Left cardiac atrium (tissue), 4 donors: ENCODE results near the gene ARHGAP21. TPM values are rescaled to one million over a fixed set of nuclear protein-coding genes. Genes with fewer than 3 reads are reported as not detected.

Experiments
- ATAC-seq, 2 donors: fragments of 200-7000 bp; cut with Tn5 transposase; one replicate each; pipeline ENCODE4 v1.9.1; 2020; ENCODE audit warnings: mild to moderate bottlenecking in 2 of 2, moderate library complexity in 2 of 2
- DNase-seq: peaks from one replicate; pipeline ENCODE4 v3.0.0-alpha.2; 2020
- intact Hi-C, 2 donors: fragments of 100-400 bp; cut with DNase I; formaldehyde crosslinking; loops; one replicate each; pipeline versions ENCODE4 v1.14.1 to v1.15.1; 2022 to 2023
- total RNA-seq, 2 donors: library from RNA; stranded (reverse); fragmentation: NEBNext Ultra II Directional; extraction: Animal tissue kit (Norgen Biotek cat#: 25700); gene quantifications; one replicate each; pipeline ENCODE4 v1.2.1, GENCODE V29; 2021
- donor health status: DM: no; HTN: yes; CAD: no.
- donor health status: DM: no; HTN: yes; CAD: no; lungs with severe emphysema.
- donor health status: DM: yes; HTN: yes; CAD: no.
- donor health status: Dilated cardiomyopathy.

The ARHGAP21 gene
- total RNA-seq, 2 donors from 2014 or later: 44.7 to 57.9 TPM

DNA sequence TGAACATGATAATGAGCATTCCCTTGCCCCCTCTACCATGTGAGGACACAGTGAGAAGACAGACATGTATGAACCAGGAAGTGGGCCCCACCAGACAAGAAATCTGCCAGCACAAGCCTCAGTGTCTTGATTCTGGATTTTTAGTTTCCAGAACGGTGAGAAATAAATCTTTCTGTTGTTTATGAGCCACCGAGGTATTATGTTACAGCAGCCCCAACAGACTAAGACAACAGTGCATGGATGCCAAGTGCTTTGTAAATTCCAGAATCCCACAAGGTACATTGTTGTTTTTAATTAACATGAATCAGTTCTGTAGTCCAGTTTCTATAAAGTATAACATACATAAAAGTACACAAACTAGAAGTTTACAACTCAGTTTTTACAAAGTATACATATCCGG, 162.2 kb downstream of the ARHGAP21 start:
- DNase-seq (no peak), ATAC-seq (no peak)
- intact Hi-C loops: no loop called here

DNA sequence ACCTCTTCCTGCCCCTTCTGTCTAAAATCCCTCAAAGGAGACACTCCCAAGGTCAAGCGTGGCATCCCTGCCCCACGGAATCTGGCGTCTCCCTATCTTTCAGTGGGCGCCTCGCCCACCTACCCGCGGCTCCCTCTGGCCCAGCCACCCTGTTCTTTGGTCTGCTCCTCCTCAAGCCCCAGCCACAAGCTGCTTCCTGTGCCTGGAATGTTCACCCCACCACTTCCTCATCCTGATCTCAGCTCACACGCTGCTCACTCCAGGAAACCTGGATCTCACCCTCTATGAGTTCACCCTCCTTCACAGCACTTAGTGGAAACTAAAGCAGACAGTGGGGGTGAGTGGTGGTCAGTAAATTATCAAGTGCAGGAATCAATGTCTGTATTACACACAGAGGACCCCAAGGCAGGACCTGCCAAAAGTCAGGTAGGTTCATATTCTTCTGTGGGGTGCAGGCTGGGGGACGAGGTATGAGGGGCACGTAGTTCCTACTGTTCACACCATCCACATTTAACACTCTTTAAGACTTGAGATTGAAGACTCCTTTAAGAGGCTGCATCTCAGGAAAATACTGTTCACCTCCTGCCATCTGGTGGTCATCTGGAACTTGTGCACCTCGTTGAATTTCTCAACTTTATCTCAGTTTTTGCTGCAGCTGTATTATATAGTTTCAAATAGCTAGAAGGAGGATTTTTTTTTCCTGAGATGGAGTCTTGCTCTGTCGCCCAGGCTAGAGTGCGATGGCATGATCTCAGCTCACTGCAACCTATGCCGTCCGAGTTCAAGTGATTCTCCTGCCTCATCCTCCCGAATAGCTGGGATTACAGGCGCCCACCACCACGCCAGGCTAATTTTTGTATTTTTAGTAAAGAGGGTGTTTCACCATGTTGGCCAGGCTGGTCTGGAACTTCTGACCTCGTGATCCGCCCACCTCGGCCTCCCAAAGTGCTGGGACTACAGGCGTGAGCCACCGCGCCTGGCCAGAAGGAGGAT, 166.6 kb downstream of the ARHGAP21 start:
- ATAC-seq (peak; percentile 22 to 44), DNase-seq (no peak)
- intact Hi-C loops: no loop called here

DNA sequence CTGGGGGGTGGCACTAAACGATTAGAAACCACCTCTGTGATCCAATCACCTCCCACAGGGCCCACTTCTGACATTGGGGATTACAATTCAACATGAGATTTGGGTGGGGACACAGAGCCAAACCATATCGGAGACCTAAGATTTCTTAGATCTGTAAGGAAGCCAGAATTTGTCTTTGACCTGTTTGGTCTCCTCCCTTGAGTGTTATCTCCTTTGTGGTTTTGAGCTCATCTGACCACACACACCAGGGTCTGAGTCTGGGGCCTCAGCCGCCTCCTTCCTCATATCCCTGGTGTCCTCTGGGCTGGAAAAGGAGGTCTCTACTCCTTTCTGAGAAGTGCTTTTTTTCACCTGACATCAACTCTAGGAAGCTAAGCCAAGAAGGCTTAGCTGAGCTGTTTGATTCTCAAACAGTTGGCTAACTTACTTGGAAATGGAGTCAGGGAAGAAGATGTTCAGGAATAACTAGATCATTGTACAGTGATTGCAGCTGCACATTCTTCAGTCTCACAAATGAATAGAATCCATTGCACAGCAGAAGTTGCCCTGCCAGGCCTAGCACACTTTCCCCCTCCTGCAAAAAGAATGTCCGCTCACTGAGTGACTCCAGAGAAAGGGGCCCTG, 167.4 kb downstream of the ARHGAP21 start:
- no peak for DNase-seq
- intact Hi-C loops: no loop called here
- no peak for ATAC-seq

DNA sequence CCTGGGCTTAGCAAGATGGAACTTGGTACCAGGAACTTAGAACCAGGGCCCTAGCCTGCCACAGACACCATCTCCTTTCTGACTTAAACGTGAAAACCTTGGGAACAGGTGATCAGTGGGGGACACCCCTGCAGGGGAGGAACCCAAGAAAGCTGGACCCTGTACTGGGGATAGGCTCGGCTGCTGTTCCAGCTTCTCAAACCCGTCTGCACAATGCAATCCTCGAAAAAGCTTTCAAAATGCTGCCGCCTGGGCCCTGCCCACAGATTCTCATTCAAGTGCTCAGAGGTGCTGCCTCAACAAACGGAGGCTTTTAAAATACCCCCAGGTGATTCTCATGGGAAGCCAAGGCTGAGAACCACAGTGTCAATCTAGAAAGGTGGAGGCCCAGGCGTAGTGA, 169.7 kb downstream of the ARHGAP21 start:
- DNase-seq (no peak), ATAC-seq (no peak)
- intact Hi-C loops: no loop called here

DNA sequence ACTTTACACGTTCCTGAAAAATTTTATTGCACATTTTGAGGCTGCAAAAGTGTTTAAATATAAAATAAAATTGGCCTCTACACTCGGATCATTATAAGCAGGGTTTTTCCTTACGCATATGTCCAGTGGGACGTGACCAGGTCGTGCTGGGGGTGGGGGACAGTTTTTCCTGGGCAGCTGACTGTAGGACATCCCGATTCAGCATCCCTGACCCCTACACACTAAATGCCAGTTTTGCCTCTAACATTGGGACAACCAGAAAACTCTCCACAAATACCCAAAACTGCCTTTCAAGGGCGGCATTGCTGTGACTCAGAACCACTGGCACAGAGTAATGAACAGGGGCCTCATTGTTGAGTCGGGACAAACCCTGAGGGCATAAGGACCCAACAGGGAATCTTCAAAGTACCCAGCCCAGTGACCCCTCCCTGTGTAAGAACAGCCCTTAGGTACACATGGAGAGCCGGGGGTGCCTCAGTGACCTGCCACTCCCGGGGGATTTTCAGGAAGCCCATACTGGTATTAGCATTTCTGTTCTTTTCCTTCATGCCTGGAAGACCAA, 170.6 kb downstream of the ARHGAP21 start:
- DNase-seq: no peak
- ATAC-seq: no peak
- intact Hi-C loops: no loop called here

DNA sequence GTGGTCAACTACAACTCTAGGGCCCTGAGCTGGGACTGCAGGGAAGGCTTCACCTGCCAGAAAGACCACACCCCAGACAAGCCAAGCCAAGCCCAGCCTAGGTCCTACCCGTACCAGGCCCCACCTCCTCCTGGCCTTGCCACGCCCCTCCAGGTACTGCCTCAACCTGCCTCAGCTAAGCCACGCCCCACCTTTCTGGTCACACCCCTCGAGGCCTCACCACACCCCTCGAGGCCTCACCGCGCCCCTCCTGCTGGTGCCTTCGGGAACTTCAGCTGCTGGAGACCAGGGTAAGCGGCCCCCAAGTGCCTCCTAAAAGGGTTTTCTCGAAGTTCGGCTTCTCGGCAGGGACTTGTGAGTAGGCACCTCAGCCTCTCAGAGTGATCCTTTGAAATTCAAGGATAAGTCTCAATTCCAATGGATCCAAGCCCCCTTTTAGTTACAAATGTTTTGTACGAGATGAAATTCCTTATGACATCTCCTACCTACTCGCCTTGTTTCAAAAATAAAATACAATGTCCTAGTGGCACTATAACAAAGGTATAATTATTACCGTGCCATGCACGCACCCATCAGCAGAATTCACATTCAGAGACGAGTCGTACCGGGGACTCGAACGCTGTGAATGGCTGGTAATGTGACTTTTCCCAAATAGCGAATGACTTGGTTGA, 171.2 kb downstream of the ARHGAP21 start:
- no peak for DNase-seq
- intact Hi-C loops: no loop called here
- ATAC-seq: peak in 1 of 2 donors; percentile 14

DNA sequence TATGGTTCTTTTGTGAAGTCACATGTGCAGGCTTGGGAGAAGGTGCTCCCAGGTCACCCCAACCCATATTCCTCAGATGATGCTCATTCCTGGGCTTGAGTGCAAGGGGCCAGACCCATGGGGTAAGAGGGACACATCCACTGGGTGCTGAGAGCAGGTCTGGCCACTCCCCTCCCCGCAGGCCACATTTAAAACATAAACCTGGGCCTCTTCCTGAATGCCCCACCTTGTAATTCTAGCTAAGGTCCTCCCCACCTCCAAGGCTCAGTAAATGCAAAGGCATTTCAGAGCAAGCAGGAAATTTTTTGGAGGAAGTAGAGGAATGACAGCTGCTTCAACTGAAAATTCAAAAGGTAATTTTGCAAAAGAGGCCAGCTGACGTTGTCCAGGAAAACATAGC, 172.5 kb downstream of the ARHGAP21 start:
- ATAC-seq: no peak
- intact Hi-C loops: no loop called here

DNA sequence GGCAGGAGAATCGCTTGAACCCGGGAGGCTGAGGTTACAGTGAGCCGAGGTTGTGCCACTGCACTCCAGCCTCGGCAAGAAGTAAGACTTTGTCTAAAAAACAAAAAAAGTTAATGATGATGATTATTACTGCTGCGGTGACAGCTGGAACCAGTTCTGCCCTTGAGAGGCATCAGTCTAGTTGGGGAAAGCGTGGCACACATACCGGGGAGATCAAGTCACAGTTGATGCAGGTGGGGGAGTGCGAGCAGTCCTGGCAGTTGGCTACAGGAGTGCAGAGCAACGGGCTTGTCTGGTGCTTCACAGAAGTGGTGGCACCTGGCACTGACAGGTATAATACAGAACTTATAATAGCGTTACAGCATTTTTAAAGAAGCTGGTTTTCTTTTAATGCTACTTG, 173.0 kb downstream of the ARHGAP21 start:
- intact Hi-C loops: no loop called here
- DNase-seq: no peak
- no peak for ATAC-seq

More for the DNA sequence above, 172.5 kb downstream of the ARHGAP21 start:
- no peak for DNase-seq

DNA sequence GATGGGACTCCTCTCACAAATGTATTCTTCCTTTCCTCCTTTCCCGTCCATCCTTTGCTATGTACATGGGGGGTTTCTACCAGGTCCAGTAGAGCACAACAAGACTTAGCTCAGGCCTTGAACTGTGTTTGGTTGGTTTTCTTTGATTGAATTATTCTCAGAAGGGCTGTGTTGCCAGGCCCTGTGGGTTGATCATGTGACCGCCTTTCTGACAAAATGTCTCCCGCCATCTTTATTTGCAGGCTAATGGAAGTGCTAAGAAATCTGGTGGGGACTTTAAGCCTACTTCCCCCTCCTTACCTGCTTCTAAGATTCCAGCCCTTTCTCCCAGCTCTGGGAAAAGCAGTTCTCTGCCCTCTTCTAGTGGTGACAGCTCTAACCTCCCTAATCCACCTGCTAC, 178.1 kb downstream of the ARHGAP21 start:
- intact Hi-C loops: no loop called here

DNA sequence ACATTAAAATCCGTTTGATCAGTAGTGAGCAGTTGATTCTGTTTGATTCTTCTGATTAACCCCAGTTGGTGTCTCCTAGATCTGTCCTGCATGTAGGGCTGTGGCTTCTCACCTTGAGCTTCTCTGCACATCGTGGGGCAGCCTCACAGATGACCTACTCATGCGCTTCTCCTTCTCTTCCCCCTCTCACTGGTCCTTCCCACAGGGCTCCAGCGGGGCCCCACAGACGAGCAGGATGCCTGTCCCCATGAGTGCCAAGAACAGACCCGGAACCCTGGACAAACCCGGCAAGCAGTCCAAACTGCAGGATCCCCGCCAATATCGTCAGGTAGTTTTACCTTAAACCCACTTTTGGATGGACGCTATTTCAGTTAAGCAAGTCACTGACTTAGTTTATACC, 178.9 kb downstream of the ARHGAP21 start:
- DNase-seq (no peak), ATAC-seq (no peak)
- intact Hi-C loops: no loop called here

More for the DNA sequence above, 178.1 kb downstream of the ARHGAP21 start:
- no peak for DNase-seq
- ATAC-seq: no peak

DNA sequence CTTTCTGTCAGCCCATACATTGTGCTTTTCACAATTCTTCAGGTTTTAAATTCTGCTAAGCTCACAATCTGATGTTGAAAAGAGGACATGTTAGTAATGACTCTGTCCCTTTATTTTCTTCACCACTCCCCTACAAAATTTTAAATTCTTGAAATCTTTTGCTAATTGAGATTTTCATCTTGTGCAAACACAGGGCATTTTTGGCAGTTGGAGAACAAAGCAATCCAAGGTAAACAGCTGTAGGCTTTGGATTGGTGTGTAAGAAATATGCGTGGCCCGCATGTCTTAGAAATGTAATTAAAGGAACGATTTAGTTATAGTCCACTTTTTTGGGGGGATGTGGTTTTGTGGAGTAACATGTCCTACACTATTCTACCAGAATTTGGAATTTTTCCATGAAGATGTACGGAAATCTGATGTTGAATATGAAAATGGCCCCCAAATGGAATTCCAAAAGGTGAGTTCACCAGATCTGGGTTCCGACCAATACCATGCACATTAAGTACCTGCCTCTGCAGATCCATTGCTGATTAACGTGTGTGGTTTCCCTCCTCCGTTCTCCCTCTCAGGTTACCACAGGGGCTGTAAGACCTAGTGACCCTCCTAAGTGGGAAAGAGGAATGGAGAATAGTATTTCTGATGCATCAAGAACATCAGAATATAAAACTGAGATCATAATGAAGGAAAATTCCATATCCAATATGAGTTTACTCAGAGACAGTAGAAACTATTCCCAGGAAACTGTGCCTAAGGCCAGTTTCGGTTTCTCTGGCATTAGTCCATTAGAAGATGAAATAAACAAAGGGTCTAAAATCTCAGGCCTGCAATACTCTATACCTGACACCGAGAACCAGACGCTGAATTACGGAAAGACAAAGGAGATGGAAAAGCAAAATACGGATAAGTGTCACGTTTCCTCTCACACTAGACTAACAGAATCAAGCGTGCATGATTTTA, 181.1 kb downstream of the ARHGAP21 start:
- DNase-seq (no peak), ATAC-seq (no peak)
- intact Hi-C loops: no loop called here

DNA sequence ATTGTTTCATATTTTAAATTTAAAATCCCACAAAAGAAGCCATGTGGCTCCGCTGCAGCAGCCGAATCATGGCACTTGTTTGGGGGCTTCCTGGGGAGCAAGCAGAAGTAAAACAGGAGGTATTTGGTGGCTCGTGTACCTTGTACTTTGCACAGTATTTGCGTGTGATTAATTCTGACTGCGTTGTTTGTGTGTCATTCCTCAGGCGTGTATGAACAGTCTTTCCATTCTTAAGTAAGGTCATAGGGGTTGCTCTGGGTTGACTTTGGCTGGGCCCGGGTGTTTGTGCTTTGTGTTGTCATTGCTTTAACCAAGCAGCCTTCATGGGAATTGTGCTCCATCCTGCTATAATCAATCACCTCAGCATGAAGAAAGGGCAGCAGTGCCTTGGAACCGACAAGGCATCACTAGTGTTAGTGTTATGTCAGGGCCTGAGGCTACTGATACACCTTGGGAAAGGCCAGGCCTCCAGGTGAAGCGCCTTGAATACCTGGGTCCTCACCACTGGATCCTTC, 182.4 kb downstream of the ARHGAP21 start:
- DNase-seq (no peak), ATAC-seq (no peak)
- intact Hi-C loops: no loop called here

DNA sequence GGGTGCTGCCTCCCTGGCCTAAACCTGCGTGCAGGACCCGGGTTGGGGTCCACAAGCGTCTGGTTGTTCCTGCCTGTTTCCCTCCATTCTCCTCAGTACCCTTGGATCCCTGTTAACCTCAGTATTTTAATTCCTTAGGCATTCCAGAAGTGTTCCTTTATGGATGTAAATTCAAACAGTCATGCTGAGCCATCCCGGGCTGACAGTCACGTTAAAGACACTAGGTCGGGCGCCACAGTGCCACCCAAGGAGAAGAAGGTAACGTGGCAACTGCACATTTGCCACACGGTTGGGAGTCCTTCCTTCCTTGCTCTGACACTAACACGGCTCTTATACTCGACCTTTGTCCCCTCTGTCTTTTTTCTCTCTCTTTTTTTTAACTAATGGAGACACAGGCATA, 187.1 kb downstream of the ARHGAP21 start:
- no peak for DNase-seq
- no peak for ATAC-seq
- intact Hi-C loops: no loop called here

DNA sequence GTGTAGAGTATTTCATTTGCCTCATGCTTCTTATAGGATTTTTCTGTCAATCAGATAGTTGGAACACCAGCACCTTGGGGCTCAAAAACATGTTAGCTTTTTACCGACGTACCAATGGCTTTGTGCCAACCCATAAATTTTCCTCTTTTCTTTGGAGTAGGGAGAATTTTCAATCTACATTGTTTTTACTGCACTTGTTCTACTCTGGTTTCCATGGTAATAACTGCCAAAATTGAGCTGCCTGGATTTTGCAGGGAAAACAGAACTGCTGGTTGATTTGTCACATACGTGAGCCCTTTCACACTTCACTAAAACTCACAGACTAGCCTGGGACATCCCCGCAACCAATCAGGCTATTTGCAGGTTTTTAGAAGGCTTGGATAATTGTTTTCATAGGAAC, 189.7 kb downstream of the ARHGAP21 start:
- ATAC-seq: no peak
- intact Hi-C loops: no loop called here
- DNase-seq: no peak
